Skin of body (tissue), 2 donors: ENCODE results near the gene CYP11A1. TPM values are rescaled to one million over a fixed set of nuclear protein-coding genes. Genes with fewer than 3 reads are reported as not detected.

Source experiments
- DNase-seq: peaks from one replicate; lab custom pipeline; 2025; lab: John Stamatoyannopoulos, UW
- total RNA-seq: library from RNA; depleted of rRNA; stranded (reverse); fragments of >200 nt; gene quantifications from one replicate; pipeline ENCODE4 v1.2.3, GENCODE V29; 2014

The CYP11A1 gene
- total RNA-seq, 1 donor from 2014 or later: 0.69 TPM

DNA sequence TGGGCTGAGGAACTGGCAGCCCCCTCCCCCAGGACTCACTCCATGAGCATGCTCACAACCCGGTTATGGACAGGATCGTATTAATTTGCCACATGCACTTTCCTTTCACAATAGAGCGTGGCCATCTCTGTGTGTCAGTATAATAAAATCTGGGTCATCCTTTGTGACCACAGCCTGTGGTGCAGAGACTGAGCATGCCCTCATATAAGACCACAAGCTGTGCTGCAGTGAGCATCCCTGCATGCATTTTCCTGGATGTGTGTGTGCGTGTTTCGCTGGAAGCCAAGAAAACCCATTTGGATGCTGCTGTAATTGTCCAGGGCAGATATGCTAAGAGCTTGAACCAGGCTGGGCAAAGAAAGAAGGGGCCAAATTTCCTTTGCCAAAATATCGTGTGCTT lies 39.7 kb downstream of the CYP11A1 start:
- no peak for DNase-seq

DNA sequence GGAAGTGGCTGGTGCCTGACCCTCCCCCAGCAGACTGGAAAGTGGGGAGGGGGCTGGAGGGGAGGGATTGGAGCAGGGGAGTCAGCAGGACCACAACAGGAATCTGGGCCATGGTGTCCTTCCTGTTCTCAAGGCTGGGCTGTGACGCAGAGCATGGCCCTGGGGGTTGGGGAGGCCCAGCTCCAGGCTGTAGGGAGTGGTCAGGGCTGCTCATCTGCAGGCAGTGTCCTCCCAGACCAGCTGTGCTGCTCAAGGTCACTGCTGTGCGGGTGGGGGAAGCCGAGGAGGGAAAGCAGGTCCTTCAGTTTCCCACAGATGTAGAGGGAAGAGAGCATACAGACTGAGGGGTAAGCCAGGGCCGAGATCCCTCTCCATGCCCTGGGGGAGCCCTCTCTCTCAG lies 40.7 kb downstream of the CYP11A1 start:
- peak; percentile 19 for DNase-seq

DNA sequence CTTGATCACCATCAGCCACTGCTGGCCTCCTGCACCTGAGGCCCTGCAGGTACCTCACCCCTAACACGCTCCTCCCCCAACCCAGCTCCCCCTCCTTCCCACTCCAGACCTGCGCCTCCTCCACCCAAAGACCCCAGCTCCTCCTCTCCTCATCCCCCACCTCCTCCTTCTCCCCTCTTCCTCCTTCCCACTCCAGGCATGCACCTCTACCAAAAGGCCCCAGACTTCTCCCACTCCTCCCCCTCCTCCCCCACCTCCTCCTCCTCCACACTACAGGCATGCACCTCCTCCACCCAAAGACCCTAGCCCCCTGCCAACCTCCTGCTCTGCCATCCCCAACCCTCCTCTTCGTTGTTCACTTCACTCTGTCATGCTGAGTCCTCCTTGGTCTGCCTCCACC lies 42.7 kb downstream of the CYP11A1 start:
- no peak for DNase-seq

DNA sequence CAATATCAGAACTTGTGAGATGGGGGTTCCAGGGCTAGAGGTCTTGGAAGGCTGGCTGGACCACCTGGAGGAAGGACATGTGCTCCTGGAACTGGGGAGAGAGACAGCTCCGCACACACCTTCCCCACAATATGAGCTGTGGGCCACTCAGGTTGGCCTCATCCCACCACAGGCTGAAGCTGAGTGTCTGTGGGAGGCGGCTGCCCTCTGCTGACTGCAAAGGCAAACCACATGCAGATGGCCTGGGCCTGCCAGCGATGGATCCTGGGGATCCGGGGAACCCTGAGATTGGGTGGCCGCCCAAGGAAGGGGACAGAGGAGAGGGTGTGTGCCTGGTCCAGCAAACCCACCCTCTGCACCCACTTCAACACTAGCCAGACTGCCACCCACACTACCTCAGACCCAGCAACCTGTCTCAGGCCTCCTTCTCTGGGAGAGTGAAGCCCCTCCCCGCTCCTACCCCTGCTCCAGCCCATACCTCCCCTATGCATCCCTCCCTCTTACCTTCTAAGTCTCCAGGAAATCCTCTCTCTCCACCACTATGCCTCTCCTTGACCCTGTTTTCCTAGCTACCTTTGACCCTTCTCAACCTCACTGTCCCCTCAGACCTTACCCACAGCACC lies 44.8 kb downstream of the CYP11A1 start:
- DNase-seq: peak; percentile 54

DNA sequence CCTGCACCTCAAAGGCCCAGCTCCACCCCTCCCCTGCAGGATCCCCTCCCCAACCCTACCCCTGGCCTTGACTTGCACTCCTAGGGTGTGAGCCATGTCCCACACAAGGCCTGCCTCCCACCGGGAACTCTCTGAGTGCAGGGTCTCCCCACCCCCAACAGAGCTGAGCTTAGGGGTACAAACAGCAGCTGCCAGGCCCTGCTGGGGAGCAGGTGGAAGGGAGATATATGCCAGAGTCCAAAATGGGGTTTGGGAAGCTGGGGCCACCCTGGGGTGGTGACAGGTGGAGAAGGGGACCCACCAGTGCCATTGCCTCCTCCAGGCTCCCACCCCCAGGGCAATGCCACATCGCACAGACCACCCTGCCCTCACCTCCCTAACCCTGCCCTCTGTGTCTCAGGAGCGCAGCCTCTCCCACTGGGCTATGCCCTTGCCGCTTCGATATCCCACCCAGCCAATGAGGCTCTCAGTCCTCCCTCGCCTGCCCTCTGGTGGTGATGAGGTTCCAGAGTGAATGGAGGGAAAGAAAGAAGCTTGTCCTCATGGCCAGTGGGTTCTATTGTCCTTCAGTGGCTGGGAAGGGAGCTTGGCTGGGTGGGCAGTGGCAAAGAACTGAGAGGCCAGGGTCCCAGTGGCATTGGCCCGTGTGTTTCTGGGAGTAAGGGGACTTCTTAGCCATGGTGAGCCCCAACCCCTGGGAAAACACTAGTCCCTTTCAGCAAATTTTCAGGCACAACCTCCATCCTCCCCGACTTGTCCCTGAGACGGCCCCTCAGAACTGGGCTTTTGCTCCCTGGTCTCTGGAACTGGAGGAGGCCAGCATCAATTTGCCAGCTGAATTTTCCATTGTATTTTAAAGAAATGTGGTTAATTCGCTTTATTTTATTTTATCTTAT lies 46.8 kb downstream of the CYP11A1 start:
- peak; percentile 43 for DNase-seq

DNA sequence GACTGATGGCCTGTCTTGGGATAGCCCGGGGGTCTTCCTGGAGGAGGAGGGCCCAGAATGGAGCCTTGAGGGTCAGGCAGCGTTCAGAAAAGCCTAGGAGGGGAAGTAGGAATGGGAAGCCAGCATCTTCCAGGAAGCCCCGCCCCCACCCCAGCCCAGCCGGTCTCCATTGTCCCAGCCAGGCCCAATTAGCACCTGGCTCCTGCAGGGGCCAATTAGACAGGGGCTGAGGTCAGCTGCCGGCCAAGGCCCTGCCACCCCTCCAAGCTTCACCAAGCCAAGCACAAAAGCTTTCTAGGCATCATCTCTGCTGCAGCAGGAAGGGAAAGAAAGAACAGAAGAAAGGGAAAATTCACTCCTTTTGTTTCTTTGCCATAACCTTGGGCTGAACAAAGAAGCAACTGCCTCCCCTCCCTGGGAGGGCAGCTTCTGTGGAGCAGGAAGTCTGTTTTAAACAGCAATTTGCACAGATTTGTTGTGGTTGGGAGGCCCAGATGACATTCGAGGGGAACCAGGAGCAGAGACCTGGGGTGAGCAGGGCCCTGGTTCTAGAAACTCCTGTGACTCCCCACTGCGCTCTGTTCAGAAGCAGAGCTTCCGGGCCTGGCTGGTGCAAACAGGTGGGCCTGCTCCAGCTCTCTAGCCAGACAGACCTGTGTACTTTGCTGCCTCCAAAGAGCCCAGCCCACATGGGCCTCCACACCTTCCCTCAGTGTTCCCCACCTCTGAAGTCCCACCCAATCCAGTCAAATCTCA lies 47.7 kb downstream of the CYP11A1 start:
- DNase-seq: peak; percentile 7

DNA sequence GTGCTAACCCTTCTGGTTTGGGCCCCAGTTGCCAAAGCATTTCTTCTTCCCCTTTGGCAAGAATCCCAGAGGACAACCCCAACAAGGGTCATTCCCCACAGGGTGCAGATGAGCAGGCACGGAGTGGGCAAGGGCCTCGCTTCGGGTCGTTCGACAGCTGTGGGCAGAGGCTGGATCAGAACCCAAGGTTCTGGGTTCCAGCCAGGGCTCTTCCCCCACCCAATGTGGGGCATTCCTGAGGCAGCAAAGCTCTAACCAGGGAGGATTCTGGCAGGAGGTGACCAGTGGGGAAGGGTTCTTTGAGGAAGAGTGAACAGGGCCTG lies 48.3 kb downstream of the CYP11A1 start:
- no peak for DNase-seq

DNA sequence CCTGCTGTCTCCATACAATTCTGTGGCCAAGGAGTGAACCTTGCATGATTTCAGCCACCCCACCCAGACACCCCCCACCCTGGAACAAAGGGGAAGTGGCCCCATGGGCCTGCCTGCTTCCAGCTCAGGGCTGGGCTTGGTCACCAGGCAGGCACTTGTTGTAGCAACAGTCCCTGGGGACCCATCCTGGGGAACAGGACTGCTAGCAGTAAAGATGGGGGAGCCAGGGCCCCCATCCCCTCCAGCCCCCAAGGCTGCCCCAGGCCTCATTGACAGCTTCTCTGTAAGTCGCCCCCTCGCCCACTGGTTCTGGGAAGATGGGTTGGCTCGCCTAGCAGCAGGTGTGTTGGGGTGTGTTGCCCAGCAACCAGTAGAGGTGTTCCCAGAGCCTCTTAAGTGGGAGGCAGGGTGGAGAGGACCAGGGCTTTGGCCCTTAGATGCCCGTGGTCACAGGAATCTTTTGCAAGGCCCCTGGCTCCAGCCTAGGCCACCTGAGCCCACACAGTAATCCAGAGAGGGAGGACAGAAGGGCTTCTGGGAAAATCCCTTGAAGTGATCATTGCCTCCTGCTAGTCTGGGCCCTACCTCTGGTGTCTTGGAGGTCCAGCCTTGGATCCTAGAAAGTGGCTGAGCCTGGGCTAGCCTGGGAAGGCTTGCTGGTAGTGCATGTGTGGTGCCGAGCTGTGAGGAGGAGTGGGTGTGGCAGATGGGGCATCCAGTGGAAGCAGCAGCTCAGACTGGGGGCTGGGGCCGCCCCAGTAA lies 48.9 kb downstream of the CYP11A1 start:
- DNase-seq: peak; percentile 35

DNA sequence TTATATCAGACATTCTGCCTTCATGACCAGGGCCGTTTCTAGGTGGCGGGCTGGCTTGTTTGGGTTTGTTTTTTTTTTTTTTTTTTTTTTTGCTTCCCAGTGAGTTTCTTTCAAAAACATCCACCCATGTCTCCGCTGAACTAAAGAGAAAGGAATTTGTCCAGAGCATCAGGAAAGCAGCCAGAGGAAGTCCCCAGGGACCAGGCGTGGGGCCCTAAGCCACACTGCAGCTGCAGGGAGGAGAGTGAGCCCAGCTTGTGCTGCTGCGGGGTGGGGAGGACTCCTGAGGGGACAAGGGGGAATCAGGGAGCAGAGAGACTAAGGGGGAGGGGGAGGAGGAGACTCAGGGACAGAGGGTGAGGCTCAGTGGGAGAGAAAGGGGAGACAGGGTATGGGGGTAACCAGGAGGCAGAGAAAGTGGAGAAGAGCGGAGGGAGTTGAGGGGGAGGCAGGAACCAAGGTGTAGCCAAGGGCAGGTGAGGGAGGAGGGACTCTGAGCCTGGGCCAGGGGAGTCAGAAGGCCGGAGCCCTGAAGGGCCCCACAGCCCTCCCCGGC lies 49.5 kb downstream of the CYP11A1 start:
- peak; percentile 95 for DNase-seq

DNA sequence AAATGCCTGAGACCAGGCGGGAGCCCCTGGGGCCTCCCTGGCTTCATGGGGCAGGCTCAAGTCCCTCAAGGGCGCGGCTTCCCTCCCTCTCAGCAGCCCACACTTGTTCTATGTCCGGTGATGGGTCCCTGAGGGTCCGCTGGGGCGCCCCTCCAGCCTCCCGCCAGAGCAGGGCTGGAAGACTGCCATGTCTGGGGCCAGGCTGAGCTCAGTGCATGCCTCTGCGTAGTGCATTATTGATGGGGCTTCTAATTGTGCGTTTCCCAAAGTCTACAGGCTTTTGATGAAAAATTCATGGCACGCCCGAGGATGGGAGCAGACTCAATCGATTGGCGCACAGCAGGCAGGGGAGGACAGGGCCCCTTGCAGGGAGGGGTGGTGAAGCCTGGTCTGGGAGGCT lies 51.3 kb downstream of the CYP11A1 start:
- DNase-seq: peak; percentile 23

DNA sequence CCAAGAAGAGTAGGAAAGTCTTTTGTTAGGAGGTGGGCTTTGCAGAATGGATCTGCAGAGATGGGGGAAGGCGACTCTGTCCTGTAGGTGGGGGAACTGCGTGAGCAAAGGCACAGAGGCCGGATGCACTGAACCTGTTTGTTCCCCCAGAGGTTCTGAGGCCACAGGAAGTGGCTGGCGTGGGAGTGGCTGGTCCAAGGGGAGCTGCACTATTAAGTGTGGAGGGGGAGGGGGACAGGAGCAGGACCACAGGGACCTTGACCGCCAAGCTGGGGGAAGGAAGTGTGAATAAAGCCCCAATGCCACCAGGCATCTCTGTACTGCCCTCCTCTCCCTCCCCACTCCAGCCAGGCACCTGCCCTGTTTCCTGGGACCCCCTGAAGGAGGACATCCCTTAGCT lies 51.8 kb downstream of the CYP11A1 start:
- no peak for DNase-seq

DNA sequence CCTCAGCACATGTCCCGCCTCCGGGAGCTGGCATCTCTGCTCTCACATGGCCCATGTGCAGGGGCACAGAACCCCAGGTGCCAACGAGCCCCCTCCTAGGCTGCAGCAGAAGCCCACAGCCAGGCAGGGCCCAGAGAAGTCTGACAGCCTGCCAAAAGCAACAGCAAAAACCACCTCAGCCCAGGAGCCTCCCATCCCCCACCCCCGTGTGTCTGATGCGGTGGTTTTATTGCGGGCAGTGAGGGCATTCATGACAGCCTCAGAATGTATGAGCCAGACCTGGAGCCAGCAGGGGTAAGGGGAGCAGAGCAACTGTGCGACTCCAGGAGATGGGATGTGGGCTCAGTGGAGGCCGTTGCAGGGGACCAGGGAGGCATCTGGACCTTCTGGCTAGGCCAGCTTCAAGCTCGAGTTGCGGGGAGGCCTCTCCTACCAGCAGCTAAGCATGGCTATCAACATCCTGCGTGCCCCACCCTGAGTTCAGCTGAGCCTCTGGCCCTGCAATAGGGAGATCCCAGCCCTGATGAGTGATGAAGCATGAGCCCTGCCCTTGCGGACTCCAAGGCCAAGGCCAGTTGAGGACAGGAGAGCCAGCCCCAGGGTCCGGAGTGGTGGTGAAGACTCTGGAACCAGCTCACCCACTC lies 52.5 kb downstream of the CYP11A1 start:
- DNase-seq: no peak

DNA sequence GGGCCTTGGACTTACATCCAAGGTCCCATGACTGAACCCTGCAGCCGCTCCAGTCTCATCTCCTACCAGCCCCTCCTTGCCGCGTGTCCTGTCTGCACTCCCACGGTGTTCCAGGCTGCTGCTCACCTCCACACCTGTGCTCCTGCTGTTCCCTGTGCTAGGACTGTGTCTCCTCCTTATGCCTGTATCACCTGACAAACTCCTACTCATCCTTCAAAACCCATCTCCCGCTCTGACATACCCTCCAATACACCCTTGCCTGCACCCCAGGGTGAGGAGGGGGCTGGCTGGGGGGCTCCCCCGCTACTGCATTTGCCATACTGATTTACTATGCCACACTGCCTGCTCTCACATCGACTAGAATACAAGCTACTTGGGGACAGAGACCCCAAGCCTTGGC lies 53.6 kb downstream of the CYP11A1 start:
- DNase-seq: no peak

DNA sequence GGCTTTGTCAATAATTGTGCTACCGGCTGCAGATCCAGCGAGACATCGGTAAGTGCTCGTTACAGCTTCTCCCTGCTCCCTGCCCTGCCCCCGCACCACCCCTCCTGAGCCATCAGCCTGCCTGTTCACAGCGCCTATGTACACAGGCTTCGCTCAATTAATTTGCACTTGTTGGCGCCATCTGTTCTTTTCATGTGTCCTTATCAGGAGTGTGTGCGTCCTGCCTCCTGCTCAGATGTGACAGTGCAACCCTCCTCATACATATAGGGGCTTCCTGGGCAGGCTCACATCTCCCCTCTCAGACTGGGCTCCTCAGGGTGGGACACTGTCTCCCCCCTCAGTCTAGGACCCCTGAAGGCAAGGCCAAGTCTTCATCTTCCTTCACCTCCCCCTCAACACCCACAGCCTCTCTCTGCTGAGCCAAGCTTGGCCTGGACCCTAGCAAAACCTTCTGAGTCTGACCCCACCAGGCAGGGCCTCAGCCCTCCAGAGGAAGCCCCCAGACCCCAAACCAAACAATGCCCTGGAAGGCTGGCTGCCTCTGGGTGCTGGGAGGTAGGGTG lies 54.9 kb downstream of the CYP11A1 start:
- DNase-seq: no peak

DNA sequence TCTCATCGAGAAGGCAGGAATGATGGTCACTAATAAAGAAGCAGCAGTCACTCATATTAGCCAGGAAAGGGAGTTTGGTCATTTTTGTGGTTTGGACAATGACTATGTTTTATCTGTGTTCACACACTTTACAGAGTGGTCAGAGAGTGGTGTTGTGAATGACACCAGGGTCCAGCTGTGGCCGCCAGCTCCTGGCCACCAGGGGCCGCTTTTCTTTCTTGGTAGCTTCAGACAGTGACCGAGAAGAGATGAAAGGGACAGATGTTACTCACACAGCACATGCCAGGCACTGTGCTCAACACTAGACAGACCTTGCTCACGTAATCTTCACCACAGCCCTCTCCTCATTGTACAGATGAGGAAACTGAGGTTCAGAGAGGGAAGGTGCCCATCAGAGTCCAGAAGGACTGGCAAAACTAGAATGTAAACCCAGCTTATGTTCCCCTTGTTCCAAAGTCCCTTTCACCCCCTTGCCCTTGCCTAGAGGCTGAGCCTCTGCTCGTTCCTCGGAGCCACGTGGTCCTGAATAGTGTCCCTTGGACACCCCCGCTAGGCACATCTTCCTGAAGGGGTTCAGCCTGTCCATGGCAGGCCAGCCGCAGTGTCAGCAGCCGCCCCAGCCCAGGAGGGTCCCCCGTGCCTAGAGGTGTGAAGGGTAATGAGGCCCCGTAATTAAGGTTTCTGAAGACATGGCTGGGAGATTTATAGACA lies 55.6 kb downstream of the CYP11A1 start:
- no peak for DNase-seq

DNA sequence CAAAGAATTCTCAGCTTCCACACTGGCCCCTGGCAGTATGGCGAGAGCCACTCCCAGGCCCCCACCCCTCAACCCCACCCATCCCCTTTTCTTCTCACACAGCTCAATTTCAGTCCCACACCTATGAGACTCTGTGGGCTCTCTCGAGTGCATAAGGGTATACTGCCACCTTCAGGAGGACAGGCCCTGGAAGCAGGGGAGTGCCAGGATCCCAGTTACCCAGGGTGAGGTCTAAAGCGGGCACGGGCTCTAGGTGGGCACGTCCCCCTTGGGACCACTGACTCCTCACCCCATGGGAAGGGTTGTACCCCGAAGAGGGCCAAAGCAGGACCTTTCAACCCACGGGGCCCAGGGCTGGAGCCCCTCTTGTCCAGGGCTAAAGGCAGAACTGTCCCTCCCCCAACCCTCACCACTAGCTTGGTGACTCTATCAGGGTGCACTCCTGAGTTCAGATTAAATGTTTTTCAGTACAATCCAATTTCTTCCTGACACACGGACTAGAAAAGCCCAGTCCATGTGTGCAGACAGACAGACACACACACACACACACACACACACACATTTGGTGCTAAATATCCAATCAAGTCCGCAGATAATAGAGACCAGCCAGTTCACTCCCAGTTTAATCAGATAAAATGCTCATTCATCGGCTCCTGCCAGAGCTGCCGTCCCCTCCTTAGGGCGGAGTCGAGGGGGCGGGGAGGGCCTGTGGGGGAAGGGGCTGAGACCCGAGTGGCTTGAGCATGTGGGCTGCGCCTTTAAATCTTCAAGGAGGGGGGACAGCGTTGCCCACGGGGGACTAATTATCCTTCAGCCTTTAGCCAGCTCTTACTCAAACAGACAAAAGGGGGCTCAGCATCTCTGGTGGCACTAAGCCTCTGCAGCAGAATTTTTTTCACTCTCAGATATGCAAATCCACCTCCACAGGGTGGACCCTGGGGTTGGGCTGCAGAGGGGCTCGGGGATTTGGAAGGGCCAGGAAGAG lies 59.3 kb downstream of the CYP11A1 start:
- DNase-seq: peak; percentile 20

DNA sequence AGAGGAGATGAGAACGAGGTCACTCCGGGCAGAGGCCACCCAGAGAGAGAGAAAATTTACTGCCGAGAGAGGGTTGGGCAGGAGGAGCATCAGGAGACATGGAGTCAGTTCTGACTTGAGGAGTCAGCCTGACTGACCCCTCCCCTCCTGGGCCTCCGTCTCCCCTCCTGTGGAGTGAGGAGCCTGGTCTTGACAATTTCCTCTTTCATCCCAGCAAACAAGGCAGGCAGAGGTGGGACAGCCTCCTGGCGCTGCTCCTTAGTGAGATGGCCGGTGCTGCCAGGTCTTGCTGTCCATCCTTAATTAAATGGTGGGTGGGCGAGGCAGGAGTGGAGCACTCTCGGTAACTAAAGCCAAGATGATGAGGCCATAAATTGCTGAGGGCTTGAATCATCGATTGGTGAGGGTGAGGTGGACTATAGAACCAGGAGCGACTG lies 60.6 kb downstream of the CYP11A1 start:
- DNase-seq: no peak

DNA sequence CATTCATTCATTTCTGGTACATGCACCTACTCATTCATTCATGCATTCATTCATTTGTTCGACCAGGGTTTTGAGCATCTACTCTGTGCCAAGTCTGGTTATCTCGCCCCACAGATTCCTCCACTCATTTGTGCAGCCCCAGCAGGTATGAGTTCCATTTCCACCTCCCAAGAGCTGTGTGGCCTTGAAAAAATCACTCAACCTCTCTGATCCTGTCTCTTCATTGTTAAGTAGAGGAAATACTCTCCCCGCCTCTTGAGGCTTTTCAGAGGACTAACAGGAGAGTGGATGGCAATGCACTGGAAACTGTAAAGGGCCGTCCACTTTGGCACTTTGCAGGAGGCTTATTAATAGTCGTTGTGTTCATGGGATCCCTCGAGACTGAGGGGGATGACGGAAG lies 61.8 kb downstream of the CYP11A1 start:
- no peak for DNase-seq

DNA sequence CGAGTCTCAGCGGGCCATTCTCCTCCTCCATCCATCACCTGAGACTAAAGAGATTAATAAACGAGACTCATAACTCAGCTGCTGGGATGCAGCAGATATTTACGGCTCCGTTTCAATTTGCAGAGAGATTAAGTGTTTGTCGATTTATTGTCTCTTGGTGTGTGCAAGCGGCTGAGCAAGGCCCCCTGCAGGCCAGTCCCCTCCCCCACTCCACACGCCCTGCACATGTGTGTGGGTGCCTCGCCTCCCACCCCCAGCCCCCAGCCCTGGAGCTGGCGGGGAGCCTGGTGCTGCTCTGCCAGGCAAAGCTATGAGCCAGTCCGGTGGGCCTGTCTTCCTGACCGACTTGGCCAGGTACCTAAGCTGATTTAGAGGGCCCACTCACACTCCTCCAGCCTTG lies 63.0 kb downstream of the CYP11A1 start:
- DNase-seq: no peak
